ENCODE measurements around the gene TMEM176A.

TMEM176A gene

GRCh38 chr7:150818971-150819370 is 18.4 kb downstream of the TMEM176A start:
- no peaks in the 10 kb centered on the region for H3K27me3 ChIP-seq (ENCODE audit: control insufficient read depth, insufficient read depth, low read length, poor library complexity, severe bottlenecking)
- 87 to 88% methylated on average over 2 of the region's 2 CpGs for WGBS, 2 experiments
- H3K4me1 ChIP-seq (ENCODE audit: control insufficient read depth, insufficient read depth, low read length): peaks cover 7% of the 10 kb centered on the region
- H3K4me3 ChIP-seq (ENCODE audit: insufficient read depth, low read depth, low read length): no peak overlapping the region
- no peaks in the 10 kb centered on the region for H3K9me3 ChIP-seq (ENCODE audit: control insufficient read depth, low read length)
- H3K36me3 ChIP-seq (ENCODE audit: control insufficient read depth, insufficient read depth, low read length): no peaks in the 10 kb centered on the region
- H3K27ac ChIP-seq (ENCODE audit: insufficient read depth, low read depth, low read length, poor library complexity, severe bottlenecking): no peak overlapping the region

GRCh38 chr7:150820148-150820547 is 19.6 kb downstream of the TMEM176A start:
- Histone ChIP-seq H3K4me3 (ENCODE audit: insufficient read depth, low read depth, low read length) (no peak overlapping the region), H3K36me3 (ENCODE audit: control insufficient read depth, insufficient read depth, low read length) (no peaks in the 10 kb centered on the region), H3K4me1 (ENCODE audit: control insufficient read depth, insufficient read depth, low read length) (no peaks in the 10 kb centered on the region), H3K9me3 (ENCODE audit: control insufficient read depth, low read length) (no peaks in the 10 kb centered on the region), H3K27me3 (ENCODE audit: control insufficient read depth, insufficient read depth, low read length, poor library complexity, severe bottlenecking) (no peaks in the 10 kb centered on the region), H3K27ac (ENCODE audit: insufficient read depth, low read depth, low read length, poor library complexity, severe bottlenecking) (no peak overlapping the region)
- WGBS, 2 experiments: 64 to 73% methylated on average over 5 of the region's 5 CpGs

- Histone ChIP-seq H3K9me3 (ENCODE audit: control insufficient read depth, low read length) (no peaks in the 10 kb centered on the region), H3K4me1 (ENCODE audit: control insufficient read depth, insufficient read depth, low read length) (no peaks in the 10 kb centered on the region), H3K27ac (ENCODE audit: insufficient read depth, low read depth, low read length, poor library complexity, severe bottlenecking) (no peak overlapping the region), H3K4me3 (ENCODE audit: insufficient read depth, low read depth, low read length) (no peak overlapping the region), H3K27me3 (ENCODE audit: control insufficient read depth, insufficient read depth, low read length, poor library complexity, severe bottlenecking) (no peaks in the 10 kb centered on the region), H3K36me3 (ENCODE audit: control insufficient read depth, insufficient read depth, low read length) (no peaks in the 10 kb centered on the region)
- WGBS, 2 experiments: 89% methylated on average over 6 to 7 of the region's 7 CpGs
Measured at GRCh38 chr7:150820578-150821198, 20.1 kb downstream of the TMEM176A start.

- no peaks in the 10 kb centered on the region for H3K36me3 ChIP-seq (ENCODE audit: control insufficient read depth, insufficient read depth, low read length)
- H3K9me3 ChIP-seq (ENCODE audit: control insufficient read depth, low read length): no peaks in the 10 kb centered on the region
- no peak overlapping the region for H3K4me3 ChIP-seq (ENCODE audit: insufficient read depth, low read depth, low read length)
- 96 to 98% methylated on average over 8 of the region's 8 CpGs for WGBS, 2 experiments
- H3K27me3 ChIP-seq (ENCODE audit: control insufficient read depth, insufficient read depth, low read length, poor library complexity, severe bottlenecking): no peaks in the 10 kb centered on the region
- no peak overlapping the region for H3K27ac ChIP-seq (ENCODE audit: insufficient read depth, low read depth, low read length, poor library complexity, severe bottlenecking)
- H3K4me1 ChIP-seq (ENCODE audit: control insufficient read depth, insufficient read depth, low read length): no peaks in the 10 kb centered on the region
Measured at GRCh38 chr7:150823043-150823442, 22.5 kb downstream of the TMEM176A start.

- no peak overlapping the region for H3K4me3 ChIP-seq (ENCODE audit: insufficient read depth, low read depth, low read length)
- H3K36me3 ChIP-seq (ENCODE audit: control insufficient read depth, insufficient read depth, low read length): no peaks in the 10 kb centered on the region
- H3K9me3 ChIP-seq (ENCODE audit: control insufficient read depth, low read length): no peaks in the 10 kb centered on the region
- no peaks in the 10 kb centered on the region for H3K27me3 ChIP-seq (ENCODE audit: control insufficient read depth, insufficient read depth, low read length, poor library complexity, severe bottlenecking)
- no peak overlapping the region for H3K27ac ChIP-seq (ENCODE audit: insufficient read depth, low read depth, low read length, poor library complexity, severe bottlenecking)
- WGBS, 2 experiments: 94% methylated on average over 10 of the region's 10 CpGs
- no peaks in the 10 kb centered on the region for H3K4me1 ChIP-seq (ENCODE audit: control insufficient read depth, insufficient read depth, low read length)
Measured at GRCh38 chr7:150823484-150824126, 23.0 kb downstream of the TMEM176A start.

GRCh38 chr7:150824379-150825177 is 24.0 kb downstream of the TMEM176A start:
- Histone ChIP-seq H3K36me3 (ENCODE audit: control insufficient read depth, insufficient read depth, low read length) (no peaks in the 10 kb centered on the region), H3K9me3 (ENCODE audit: control insufficient read depth, low read length) (no peaks in the 10 kb centered on the region), H3K27me3 (ENCODE audit: control insufficient read depth, insufficient read depth, low read length, poor library complexity, severe bottlenecking) (no peaks in the 10 kb centered on the region), H3K27ac (ENCODE audit: insufficient read depth, low read depth, low read length, poor library complexity, severe bottlenecking) (no peak overlapping the region), H3K4me1 (ENCODE audit: control insufficient read depth, insufficient read depth, low read length) (no peaks in the 10 kb centered on the region), H3K4me3 (ENCODE audit: insufficient read depth, low read depth, low read length) (no peak overlapping the region)
- WGBS, 2 experiments: 94 to 96% methylated on average over 20 of the region's 20 CpGs

- Histone ChIP-seq H3K36me3 (ENCODE audit: control insufficient read depth, insufficient read depth, low read length) (no peaks in the 10 kb centered on the region), H3K9me3 (ENCODE audit: control insufficient read depth, low read length) (no peaks in the 10 kb centered on the region), H3K27me3 (ENCODE audit: control insufficient read depth, insufficient read depth, low read length, poor library complexity, severe bottlenecking) (no peaks in the 10 kb centered on the region), H3K27ac (ENCODE audit: insufficient read depth, low read depth, low read length, poor library complexity, severe bottlenecking) (no peak overlapping the region), H3K4me3 (ENCODE audit: insufficient read depth, low read depth, low read length) (no peak overlapping the region), H3K4me1 (ENCODE audit: control insufficient read depth, insufficient read depth, low read length) (no peaks in the 10 kb centered on the region)
- WGBS, 2 experiments: 90 to 92% methylated on average over 6 of the region's 6 CpGs
Measured at GRCh38 chr7:150826061-150826849, 25.7 kb downstream of the TMEM176A start.

GRCh38 chr7:150828384-150828783 is 27.8 kb downstream of the TMEM176A start:
- no peaks in the 10 kb centered on the region for H3K27me3 ChIP-seq (ENCODE audit: control insufficient read depth, insufficient read depth, low read length, poor library complexity, severe bottlenecking)
- no peak overlapping the region for H3K27ac ChIP-seq (ENCODE audit: insufficient read depth, low read depth, low read length, poor library complexity, severe bottlenecking)
- no peaks in the 10 kb centered on the region for H3K9me3 ChIP-seq (ENCODE audit: control insufficient read depth, low read length)
- peaks cover 4% of the 10 kb centered on the region for H3K4me1 ChIP-seq (ENCODE audit: control insufficient read depth, insufficient read depth, low read length)
- H3K4me3 ChIP-seq (ENCODE audit: insufficient read depth, low read depth, low read length): no peak overlapping the region
- H3K36me3 ChIP-seq (ENCODE audit: control insufficient read depth, insufficient read depth, low read length): no peaks in the 10 kb centered on the region
- WGBS, 2 experiments: 89 to 97% methylated on average over 2 of the region's 2 CpGs

- Histone ChIP-seq H3K4me3 (ENCODE audit: insufficient read depth, low read depth, low read length) (no peak overlapping the region), H3K36me3 (ENCODE audit: control insufficient read depth, insufficient read depth, low read length) (no peaks in the 10 kb centered on the region), H3K9me3 (ENCODE audit: control insufficient read depth, low read length) (no peaks in the 10 kb centered on the region), H3K4me1 (ENCODE audit: control insufficient read depth, insufficient read depth, low read length) (peaks cover 4% of the 10 kb centered on the region), H3K27me3 (ENCODE audit: control insufficient read depth, insufficient read depth, low read length, poor library complexity, severe bottlenecking) (no peaks in the 10 kb centered on the region), H3K27ac (ENCODE audit: insufficient read depth, low read depth, low read length, poor library complexity, severe bottlenecking) (no peak overlapping the region)
- WGBS, 2 experiments: 60 to 71% methylated on average over 1 of the region's 1 CpG
Measured at GRCh38 chr7:150829426-150829825, 28.9 kb downstream of the TMEM176A start.

GRCh38 chr7:150830937-150831336 is 30.4 kb downstream of the TMEM176A start:
- 24 to 35% methylated on average over 1 of the region's 1 CpG for WGBS, 2 experiments
- Histone ChIP-seq H3K4me3 (ENCODE audit: insufficient read depth, low read depth, low read length) (no peak overlapping the region), H3K36me3 (ENCODE audit: control insufficient read depth, insufficient read depth, low read length) (no peaks in the 10 kb centered on the region), H3K27me3 (ENCODE audit: control insufficient read depth, insufficient read depth, low read length, poor library complexity, severe bottlenecking) (no peaks in the 10 kb centered on the region), H3K9me3 (ENCODE audit: control insufficient read depth, low read length) (no peaks in the 10 kb centered on the region), H3K4me1 (ENCODE audit: control insufficient read depth, insufficient read depth, low read length) (peaks cover 4% of the 10 kb centered on the region), H3K27ac (ENCODE audit: insufficient read depth, low read depth, low read length, poor library complexity, severe bottlenecking) (peak overlapping the region; percentile 60)

All from ectodermal cell (in vitro differentiated cells).